SJCRH30 (cell line): ENCODE measurements around the gene CREBL2. TPM values are rescaled to one million over a fixed set of nuclear protein-coding genes. Genes with fewer than 3 reads are reported as not detected.

Experiments used
- DNase-seq, 2 experiments: peaks; one replicate each; pipeline ENCODE4 v3.0.0-alpha.2; 2015 to 2020
- H3K27ac ChIP-seq: fragments of 250-450 bp; sonication (Bioruptor Pico); 2 replicates; pipeline ENCODE4 v1.5.1; 2020; ENCODE audit warnings: mild to moderate bottlenecking, moderate library complexity
- H3K27me3 ChIP-seq: fragments of 250-450 bp; sonication (Bioruptor Pico); 2 replicates; pipeline ENCODE4 v1.5.1; 2020; ENCODE audit warnings: mild to moderate bottlenecking, moderate library complexity
- H3K36me3 ChIP-seq: fragments of 250-450 bp; sonication (Bioruptor Pico); 2 replicates; pipeline ENCODE4 v1.5.1; 2020; ENCODE audit warnings: mild to moderate bottlenecking, moderate library complexity
- H3K4me1 ChIP-seq: fragments of 250-450 bp; sonication (Bioruptor Pico); 2 replicates; pipeline ENCODE4 v1.5.1; 2020; ENCODE audit warnings: mild to moderate bottlenecking, moderate library complexity
- H3K4me3 ChIP-seq: fragments of 250-450 bp; sonication (Bioruptor Pico); 2 replicates; pipeline ENCODE4 v1.5.1; 2020; ENCODE audit warnings: mild to moderate bottlenecking, moderate library complexity
- H3K9me3 ChIP-seq: fragments of 250-450 bp; sonication (Bioruptor Pico); replicated peaks from 2 replicates; pipeline ENCODE4 v1.5.1; 2020; ENCODE audit warnings: mild to moderate bottlenecking, moderate library complexity
- total RNA-seq: library from RNA; depleted of rRNA; stranded (reverse); fragments of >200 nt; shearing (Covaris generic); gene quantifications from 2 replicates; pipeline ENCODE4 v1.2.3, GENCODE V29; 2014; rRNA removed

Gene CREBL2
- total RNA-seq, 1 experiment from 2014 or later, result 7.6 TPM

DNA sequence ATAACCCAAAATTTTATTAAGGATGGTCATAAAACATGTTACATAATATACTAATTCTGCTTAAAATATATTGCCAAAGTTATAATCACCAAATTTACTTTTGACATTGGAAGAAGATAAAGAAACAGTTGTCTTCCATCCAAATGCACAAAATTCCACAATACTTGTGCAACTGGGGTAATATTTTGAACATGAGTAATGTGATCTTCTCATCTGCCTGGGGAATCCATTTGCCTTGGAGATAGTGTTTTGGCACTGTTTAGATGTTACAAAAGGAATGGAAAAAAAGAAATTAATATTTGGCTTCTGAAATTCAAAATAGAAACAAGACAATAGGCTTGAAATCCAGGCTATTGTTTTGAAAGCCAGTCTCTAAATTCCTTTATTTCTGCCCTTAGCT lies 75.2 kb downstream of the CREBL2 start:
- no peaks in the 10 kb centered on the region for H3K36me3 ChIP-seq
- H3K27ac ChIP-seq, result no peak overlapping the region
- H3K9me3 ChIP-seq, result no peaks in the 10 kb centered on the region
- no peaks in the 10 kb centered on the region for H3K27me3 ChIP-seq
- DNase-seq, result no peak
- H3K4me3 ChIP-seq, result no peak overlapping the region
- no peaks in the 10 kb centered on the region for H3K4me1 ChIP-seq

DNA sequence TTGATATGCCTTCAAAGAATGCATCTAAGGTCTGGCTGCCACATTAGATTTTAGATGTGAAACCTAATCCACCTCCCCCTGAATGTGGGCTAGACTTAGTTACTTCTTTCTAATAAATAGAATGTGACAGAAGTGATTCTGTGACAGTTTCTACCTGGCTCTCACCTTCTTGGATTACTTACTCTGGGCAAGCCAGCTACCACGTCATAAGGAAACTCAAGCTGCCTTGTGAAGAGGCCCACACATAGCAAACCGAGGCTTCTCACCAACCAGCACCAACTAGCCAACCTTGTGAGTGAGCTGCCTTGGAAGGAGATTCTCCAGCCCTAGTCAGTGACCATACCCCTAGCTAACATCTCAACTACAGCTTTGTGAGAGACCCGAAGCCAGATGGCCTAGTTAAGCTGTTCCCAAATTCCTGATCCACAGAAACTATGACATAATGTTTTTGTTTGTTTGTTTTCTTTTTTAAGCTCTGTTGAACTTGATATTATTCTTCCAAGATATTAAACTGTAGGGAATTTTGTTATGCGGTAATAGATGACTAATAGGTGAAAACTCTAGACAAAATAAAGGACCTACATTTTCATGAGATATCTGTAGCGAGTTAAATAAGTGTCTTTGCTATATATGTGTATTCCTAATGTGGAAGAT lies 78.1 kb downstream of the CREBL2 start:
- H3K36me3 ChIP-seq, result no peaks in the 10 kb centered on the region
- H3K4me1 ChIP-seq, result no peaks in the 10 kb centered on the region
- H3K27me3 ChIP-seq, result no peaks in the 10 kb centered on the region
- no peak overlapping the region for H3K27ac ChIP-seq
- H3K4me3 ChIP-seq, result no peak overlapping the region
- no peaks in the 10 kb centered on the region for H3K9me3 ChIP-seq
- DNase-seq, result no peak

DNA sequence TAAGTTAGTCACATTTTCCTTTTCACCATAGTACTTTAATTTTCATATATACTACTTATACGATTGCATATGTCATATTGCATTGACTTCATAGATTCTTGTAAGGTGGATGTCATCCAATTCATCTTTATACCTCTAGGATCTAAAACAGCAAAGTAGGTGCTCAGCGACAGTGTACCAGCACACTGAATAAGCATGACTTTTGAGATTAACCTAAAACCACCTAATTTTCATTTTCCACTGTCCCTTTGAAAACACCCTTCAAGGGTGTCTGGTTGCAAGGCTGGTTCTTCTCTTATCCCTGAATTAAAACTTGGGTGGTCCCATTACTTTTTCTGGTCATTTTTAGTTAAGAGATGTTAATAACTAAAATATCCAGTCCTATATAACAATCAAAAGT lies 79.9 kb downstream of the CREBL2 start:
- DNase-seq, result no peak
- Histone ChIP-seq H3K27me3 (no peaks in the 10 kb centered on the region), H3K9me3 (no peaks in the 10 kb centered on the region), H3K36me3 (no peaks in the 10 kb centered on the region), H3K4me1 (no peaks in the 10 kb centered on the region), H3K4me3 (no peak overlapping the region), H3K27ac (no peak overlapping the region)

DNA sequence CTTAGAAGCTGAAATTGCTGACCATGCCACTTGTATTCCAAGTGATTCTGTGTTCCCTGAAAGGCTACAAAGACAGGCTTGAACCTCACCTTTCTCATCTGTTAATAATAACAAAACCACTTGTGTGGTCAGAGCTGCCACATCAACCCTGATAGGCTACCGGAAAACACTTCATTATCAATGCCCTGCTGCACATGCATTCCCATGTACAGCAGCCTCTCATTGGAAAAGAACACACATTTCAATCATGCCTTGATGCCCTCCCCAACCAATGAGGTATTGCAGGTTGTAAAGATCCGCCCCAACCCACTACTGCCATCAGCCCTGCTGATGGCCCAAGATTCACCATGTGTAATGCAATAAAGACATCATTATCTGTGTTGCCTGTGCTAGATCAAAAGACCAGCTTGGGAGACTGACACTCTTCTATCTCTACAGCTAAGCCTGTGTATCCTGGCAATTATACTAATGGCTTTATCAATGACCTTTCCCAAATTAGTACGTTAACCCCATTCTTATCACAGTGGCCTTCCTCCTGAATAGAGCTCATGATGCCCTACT lies 81.5 kb downstream of the CREBL2 start:
- Histone ChIP-seq H3K27me3 (no peaks in the 10 kb centered on the region), H3K4me1 (no peaks in the 10 kb centered on the region; the same call in 1 of the 2 replicates), H3K9me3 (no peaks in the 10 kb centered on the region), H3K4me3 (no peak overlapping the region), H3K27ac (no peak overlapping the region), H3K36me3 (no peaks in the 10 kb centered on the region)
- no peak for DNase-seq

Other genes with a start within 250 kb of the CREBL2 start
- 5.0 and 5.3 TPM in 2 replicates for gene DUSP16, start 49.0 kb upstream of the CREBL2 start, total RNA-seq
- gene GPR19, start 84.3 kb downstream of the CREBL2 start, total RNA-seq, result 1.1 and 1.3 TPM in 2 replicates
- 37.1 and 37.6 TPM in 2 replicates for gene CDKN1B, start 105.5 kb downstream of the CREBL2 start, total RNA-seq
- 2.0 and 2.1 TPM in 2 replicates for gene APOLD1, start 173.8 kb downstream of the CREBL2 start, total RNA-seq
- 86.8 and 98.2 TPM in 2 replicates for gene DDX47, start 201.5 kb downstream of the CREBL2 start, total RNA-seq